Fibroblast of skin of left biceps (primary cell): ENCODE results near the gene AMFR.

ENCODE experiments used
- DNase-seq, 2 experiments: peaks; one replicate each; pipeline ENCODE4 v3.0.0-alpha.2; 2013; ENCODE audit warnings: low read depth in 2 of 2

The AMFR gene

DNA sequence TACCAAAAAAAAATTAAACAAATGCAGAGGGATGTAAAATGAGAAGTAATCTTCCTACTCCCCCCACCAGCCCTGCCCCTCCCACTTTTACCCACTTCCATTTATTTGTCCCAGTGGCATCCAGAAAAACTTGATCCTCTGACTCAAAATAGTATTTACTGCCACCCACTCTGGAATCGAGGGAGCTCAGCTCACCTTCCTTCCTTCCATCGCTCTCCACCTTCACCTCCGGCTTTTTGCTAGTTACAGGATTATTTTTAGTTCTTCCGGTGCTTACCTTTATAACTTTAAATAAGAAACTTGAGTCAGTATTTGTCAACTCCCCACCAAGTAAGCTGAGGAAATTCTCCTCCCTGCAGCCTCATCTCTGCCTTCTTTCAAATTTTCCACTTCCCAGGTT is 94.9 kb downstream of the AMFR start:
- no peak for DNase-seq

DNA sequence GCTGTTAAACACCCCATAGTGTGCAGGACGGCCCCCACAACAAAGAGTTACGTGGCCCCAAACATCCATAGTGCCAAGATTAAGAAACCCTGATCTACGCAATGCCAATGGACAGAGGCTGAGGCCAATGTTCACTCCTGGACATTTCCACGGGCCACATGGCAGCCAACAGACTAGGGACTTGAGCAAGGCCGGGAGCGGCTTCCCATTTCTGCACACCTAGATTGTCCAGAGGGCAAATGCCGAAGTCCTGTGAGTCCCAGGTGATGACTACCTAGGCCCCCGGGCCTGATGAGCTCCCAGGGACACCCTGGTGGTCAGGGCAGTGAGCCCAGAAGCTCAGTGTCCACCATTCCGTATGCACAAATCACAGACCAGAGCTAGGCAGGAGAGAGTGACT is 95.5 kb downstream of the AMFR start:
- no peak for DNase-seq

DNA sequence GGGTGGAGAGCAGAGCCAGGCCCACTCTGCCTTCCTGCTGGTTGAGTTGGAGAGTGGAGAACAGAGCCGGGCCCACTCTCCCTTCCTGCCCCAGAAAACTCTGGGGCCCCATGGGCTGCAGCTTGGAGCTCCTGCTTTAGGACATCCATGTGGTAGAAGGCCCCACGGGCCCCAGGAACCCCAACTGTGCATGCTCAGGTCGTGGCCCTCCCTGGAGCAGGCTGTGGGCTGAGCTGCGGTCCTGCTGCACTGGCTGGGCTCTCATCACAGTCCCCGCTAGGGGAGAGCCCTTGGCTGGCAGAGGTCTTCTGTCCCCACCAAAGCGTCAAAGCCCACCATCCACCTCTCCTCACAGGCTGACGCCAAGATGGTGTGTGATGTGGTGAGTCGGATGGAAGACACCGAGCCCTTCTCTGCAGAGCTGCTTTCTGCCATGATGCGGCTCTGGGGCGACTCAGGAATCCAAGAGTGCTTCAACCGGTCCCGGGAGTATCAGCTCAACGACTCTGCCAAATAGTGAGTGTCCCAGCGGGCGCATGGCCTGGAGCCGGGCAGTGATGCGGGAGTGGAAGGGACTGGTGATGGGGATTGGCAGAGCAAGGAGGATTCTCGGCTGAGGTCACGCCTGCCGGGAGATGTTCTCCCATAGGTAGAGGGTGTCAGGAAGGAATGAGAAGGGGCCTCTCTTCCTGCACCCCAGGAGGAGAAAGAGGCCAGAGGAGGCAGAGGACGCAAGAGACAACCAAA is 96.9 kb downstream of the AMFR start:
- DNase-seq: no peak

DNA sequence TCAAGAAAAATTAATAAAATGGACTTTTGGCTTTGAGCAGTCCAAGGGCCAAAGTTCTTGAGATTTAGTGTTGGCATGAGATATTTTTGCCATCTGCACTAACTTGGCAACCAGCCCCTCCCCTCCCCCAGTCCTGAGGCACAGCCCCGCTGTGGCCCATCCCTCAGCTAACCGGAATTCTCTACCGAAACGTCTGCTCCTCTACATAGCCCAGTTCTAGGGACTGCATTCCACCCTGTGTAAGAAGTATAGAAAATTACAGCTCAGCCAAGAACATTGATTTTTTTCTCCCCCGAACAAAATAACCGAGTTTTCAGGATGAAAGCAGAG is 97.5 kb downstream of the AMFR start:
- no peak for DNase-seq

DNA sequence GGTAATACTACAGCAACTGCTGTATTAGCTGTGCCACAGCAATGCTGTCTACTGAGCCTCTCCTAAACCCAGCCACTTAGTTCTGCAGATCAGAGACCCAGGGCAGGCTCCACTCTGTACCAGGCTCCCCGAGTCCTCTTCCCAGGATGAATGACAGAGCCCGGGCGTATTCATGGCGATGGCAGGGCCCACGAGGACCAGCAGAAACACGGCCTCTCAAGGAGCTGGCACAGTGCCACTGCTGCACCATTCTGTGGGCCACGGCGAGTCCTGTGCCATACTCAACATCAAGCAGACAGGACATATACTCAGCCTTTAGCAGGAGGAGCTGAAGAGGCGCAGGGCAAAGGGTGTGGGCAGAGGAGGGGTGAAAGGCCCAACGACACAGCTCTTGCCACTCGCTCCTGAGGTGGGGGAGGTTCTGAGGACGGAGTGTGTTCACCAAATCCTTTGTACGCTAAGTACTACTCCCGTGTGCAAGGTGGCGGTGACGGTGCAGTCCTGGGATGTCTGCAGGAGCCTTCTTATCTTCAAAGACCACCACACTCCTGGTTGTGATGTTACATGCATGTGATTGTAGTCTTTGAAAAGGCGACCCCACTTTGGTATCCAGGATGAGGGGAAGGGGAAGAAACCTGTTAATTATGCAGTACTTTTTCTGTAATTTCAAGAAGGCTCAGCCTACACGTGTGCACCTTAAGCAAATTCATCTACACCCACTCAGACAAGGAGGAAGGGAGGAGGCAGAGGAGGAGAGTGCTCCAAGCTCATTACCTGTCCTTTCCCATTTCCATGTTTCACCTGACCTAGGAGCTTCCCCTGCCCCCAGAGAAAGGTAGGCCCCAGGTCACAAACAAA is 98.0 kb downstream of the AMFR start:
- DNase-seq: no peak

DNA sequence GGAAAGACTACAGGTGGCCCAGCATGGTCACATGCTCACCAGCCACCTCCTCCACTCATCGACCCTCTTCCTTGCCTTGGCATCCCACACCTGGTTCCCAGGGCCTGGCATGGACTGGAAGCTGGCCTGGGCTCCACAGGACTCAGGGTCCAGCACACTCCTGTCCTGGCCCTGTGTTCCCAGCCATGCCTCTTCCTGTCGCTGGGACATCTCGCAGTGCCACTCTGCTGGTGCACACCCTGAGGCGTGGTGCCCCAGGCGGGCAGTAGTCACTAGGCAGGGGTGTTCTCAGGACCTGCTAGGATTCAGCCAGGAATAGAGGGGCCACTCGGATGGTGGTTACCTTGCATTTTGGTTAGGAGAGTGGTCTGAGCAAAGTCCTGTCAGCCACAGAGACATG is 99.4 kb downstream of the AMFR start:
- DNase-seq: no peak

DNA sequence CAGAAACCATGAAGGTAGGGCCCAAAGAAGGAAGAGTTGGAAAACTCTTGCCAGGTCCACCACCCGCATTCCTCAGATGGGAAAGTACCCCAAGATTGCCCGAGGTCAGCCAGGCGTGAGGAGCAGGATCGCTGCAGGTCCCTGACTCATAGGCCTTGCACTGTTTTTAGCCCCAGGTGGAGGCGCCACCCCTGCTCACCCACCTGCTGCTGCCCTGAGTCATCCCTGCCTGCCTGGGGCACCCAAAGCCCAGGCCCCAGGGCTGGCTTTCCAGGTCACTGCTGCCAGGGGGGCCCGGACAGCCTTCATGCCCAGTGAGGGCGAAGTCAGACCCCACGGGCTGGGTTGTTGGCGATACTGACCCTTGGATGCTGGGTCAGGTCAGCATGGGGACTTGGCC is 100.9 kb downstream of the AMFR start:
- no peak for DNase-seq

DNA sequence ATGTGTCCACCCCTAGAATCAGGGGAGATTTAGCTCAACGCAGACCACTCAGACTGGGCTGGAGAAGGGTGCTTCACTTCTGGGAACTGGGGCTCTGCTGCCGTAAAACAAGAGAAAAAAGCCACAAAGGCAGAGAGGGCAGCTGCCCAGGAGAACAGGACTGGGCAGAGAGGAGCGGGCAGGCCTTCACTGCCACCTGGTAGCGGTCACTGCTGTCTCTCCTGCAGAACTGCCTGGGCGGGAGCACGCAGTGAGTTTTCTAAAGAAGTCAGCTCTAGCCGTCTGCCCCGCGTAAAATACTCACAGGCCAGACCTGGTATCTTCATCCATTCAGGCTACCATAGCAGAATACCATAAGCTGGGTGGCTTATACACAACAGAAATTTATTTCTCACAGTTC is 103.8 kb downstream of the AMFR start:
- DNase-seq: no peak

DNA sequence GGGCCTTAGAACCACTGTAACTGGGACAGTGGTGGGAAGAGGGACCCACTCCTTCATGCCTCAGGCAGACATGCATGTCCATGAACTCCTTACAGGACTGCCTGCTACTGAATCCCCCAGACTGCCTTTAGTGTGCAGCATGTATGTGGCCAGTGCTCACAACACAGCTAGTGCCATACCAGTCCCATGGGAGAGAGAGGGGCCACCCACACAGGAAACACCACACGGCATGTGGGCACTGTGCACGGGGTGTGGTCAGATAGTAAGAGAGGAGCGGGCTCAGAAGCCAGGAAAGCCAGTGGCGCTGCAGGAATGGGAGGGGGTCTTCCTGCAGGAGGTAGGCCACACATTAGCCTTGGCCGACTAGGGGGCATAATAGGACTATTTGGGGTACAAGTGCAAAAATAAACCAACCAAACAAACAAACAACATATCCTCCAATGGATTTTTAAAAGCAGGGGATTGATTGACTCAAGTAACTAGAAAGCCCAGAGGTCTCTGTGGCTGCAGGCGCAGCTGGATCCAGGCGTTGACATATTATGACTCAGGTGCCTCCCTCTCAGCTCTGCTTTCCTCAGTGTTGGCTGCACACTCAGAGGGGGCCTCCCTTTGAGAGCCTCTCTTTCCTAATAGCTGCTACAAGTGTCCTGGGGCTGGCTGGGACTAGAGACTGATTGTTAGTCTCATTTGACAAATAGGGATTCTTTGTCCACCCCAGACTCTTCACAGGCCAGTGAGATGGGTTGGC is 104.4 kb downstream of the AMFR start:
- DNase-seq: no peak

DNA sequence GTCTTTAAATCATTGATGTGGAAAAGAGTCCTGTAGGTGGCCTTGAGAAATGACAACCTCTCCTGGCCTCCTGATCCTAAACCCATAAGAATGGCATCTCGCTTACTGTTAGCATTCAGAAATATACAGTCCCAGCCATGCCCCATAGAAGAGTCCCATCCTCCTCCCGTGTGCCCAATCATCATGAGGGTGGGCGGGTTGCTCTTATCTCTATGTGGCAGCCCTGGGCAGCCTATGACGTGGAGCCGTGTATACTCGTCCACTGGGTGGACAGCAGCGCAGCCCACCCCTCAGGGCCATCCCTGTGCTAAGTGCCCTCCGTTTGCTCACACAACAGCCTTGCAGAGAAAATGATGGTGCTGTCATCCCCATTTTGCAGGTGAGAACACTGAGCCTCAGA is 105.3 kb downstream of the AMFR start:
- DNase-seq: no peak

DNA sequence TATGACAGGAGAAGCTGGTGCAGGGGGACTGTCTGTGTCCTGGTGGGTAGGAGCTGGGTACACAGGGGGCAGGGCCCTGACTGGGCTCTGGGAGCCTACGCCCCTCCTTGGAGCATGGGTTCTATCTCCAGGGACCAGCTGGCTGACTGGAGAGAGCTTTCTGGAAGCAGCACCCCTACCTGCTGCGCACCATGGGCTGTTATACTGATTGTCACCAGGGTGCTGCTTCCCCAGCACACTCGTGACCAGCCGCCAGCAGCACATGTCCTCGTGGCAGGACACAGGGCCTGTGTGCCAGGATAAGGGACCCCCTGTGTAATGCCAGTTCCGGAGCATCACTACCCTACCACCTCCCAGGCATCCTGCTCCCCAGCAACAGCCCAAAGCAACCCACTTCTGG is 106.0 kb downstream of the AMFR start:
- DNase-seq: no peak

DNA sequence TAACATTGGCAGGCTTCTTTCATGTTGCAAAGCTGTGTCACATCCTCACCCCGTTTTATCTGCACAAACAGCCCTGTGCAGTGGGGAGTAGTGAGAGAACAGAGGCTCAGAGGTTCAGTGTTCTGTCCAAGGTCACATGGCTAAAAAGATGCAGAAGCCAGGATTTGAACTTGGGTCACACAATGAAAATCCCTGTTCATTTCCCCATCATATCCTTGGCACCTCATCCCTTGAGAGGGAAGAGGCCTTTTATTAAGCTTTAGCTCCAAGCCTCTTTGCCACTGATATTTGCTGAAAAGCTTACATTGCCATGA is 106.6 kb downstream of the AMFR start:
- DNase-seq: no peak

DNA sequence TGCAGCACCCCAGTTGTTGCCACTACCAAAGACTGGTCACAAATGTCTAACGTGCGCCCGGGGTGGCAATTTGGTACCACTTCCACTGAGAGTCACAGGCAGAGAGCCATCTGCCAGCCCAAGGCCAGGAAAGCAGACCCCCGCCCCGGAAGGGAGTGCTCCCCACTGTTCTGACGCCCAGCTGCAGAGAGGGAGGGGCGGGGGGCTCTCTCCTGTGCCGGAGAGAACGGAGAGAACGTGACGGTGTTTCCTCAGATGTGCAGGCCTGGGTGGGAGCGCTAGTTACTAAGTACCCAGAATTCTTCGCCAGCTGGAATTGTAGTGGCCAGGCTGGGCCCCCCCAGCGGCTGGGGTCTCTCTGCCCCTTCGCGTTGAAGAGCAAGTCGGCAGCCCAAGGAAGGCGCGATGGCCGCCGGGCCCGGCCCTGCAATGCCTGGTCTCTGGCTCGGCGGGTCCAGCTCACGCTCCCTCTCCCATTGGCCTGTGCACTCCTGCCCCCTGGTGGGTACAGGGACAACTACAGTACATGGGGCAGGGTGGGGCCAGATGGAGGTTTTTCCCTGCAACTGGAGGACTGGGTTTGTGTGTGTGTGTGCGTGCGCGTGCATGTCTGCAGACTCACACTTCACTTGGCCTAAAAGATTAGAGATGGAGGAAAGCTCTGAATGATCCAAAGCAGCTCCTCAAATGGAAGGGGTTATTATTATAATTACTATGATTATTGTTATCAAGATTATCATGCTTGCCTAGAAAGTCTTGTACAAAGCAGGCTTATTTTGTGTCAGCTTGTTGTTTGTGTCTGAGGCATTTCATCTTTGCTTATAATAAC is 107.1 kb downstream of the AMFR start:
- peak; percentile 50 for DNase-seq

DNA sequence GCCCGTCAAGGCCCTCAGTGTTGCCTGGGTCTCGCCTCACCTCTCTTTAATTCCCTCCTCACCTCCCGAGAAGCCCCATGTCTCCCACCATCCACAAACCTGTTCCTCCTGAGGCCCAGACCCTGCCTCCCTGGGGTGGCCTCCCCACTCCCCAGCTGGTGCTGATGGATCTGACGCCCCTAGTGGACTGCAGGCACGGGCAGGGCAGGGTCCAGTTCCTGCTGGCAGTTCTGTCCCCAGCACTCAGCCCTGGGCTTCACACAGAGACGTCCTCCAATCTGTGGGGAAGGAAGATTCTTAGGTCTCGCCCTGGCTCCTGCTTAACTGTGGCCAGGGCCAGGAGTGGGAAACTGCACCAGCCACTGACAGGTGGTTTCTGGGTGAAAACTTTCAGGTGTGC is 108.8 kb downstream of the AMFR start:
- no peak for DNase-seq

DNA sequence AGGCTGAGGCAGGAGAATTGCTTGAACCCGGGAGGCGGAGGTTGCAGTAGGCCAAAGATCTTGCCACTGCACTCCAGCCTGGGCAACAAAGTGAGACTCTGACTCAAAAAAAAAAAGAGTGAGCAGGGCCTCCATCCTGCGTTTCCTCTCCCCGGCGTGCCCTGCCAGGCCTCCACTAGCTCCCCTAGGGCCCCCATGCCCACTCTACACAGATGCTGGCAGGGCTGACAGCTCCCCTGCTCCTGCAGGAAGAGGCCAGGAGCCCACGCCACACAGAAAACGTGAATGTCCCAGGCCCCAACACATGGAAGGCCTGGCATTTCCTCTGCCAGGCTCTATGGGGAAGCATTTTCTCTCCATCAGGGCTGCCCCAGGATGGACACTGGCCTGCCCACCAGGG is 109.4 kb downstream of the AMFR start:
- DNase-seq: no peak

DNA sequence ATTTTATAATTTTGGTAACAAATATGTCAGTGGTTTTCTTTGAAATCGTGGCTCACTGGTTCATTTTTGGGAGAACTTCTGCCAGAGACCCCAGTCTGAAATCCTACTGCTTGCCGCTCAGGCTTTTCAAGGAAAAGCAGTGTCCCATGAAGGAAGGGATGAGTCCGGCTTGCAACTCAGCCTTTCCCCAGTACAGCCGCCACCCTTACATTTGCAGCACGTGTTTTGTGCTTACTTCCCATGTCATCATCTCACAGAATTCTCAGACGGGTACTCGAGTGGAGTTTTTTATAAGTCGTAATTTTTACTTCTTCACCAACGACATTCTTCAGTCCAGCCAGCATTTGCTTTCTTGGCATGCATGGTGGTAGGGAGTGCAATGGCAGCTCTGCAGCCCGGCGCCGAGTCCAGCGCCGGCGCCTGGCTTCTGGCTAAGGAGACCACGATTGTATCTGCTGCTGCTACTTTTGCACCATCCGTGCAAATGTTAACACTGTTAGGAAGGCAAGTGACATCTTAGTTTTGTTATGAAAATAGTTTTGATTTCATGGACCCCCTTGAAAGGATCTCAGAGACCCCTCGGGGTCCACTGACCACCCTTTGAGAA is 111.0 kb downstream of the AMFR start:
- no peak for DNase-seq

DNA sequence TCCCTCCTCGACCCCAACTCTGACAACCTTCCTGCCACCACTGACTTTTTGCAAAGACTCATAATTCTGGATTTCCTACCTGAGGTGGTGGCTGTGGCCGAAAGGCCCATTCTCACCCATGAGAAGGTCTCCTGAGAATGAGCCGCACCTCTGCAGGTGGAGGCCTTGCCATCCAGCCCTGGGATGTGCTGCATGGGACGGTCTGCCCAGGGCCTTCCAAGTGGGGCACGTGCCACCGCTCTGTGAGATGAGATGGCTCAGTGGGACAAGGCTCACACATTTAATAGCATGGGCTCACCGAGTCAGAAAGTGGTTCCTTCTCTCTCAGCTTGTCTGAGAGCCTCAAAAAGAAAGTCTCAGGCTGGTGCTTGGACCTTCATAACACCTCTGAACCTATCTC is 112.8 kb downstream of the AMFR start:
- no peak for DNase-seq

DNA sequence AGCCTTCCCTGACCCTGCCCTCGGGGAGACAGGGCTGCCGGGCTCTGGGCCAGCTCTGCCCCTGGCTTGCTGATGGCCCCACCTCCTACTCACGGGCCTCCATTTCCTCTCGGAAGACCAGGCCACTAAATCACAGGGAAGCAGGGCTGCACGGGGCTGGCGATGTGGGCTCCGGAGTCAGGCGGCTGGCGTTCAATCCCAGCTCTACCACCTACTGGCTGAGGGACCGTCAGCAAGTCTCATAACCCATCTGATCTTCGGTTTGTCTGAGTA is 113.4 kb downstream of the AMFR start:
- no peak for DNase-seq
